Endothelial cell of umbilical vein (primary cell): Measurements from ENCODE around the gene CEACAM4. TPM values are rescaled to one million over a fixed set of nuclear protein-coding genes. Genes with fewer than 3 reads are reported as not detected.

ENCODE experiments used
- BruUV-seq: library from RNA; stranded (reverse); fragments of 400-500 nt; replicated peaks from 2 replicates; lab custom pipeline; 2021; lab: Mats Ljungman, UMichigan
- CTCF ChIA-PET: fragments of 300-600, 350-600 bp; sonication (Branson Sonifier 250); formaldehyde crosslinking; loops from one replicate; lab custom pipeline; 2021; ENCODE audit warnings: antibody characterized with exemption, inconsistent platforms; lab: Charles Lee
- POLR2A ChIA-PET: fragments of 300-600, 350-600 bp; sonication (Branson Sonifier 250); formaldehyde crosslinking; loops from one replicate; lab custom pipeline; 2021; ENCODE audit warnings: antibody characterized with exemption, inconsistent platforms; lab: Charles Lee
- DNase-seq: peaks from one replicate; pipeline ENCODE4 v3.0.0-alpha.2; 2011; ENCODE audit warnings: low read depth, low spot score
- FAIRE-seq: peaks from 2 replicates; lab custom pipeline; 2011; peaks lifted over from hg19 to GRCh38; lab: Jason Lieb, UNC
- H2AFZ ChIP-seq: 2 replicates; pipeline ENCODE4 v1.6.0; 2012; ENCODE audit warnings: low read depth, low read length, control low read depth, inconsistent platforms
- H3K27ac ChIP-seq: 2 replicates; pipeline ENCODE4 v1.5.1; 2011; ENCODE audit warnings: low read depth, mild to moderate bottlenecking, control low read depth, low read length, moderate library complexity; ENCODE audit not compliant: insufficient read depth
- H3K27me3 ChIP-seq, 2 experiments: 2 replicates each; pipeline versions ENCODE4 v1.6.0 to v1.6.1; 2011; ENCODE audit warnings: low read length in 2 of 2, mixed read lengths in 1 of 2; ENCODE audit not compliant: control insufficient read depth in 2 of 2, insufficient read depth in 2 of 2
- H3K36me3 ChIP-seq, 2 experiments: 2 replicates in 1 of 2; 3 replicates in 1 of 2; pipeline ENCODE4 v1.5.1; 2011; ENCODE audit warnings: low read length in 2 of 2, mild to moderate bottlenecking in 1 of 2, moderate library complexity in 1 of 2; ENCODE audit not compliant: control insufficient read depth in 2 of 2, insufficient read depth in 2 of 2; ENCODE audit errors: extremely low read depth in 1 of 2
- H3K4me1 ChIP-seq: 3 replicates; pipeline ENCODE4 v1.5.1; 2011; ENCODE audit warnings: mild to moderate bottlenecking, low read length; ENCODE audit not compliant: control insufficient read depth, insufficient read depth; ENCODE audit errors: extremely low read depth
- H3K4me2 ChIP-seq: 2 replicates; pipeline ENCODE4 v1.6.1; 2011; ENCODE audit warnings: low read length, control low read depth, mixed read lengths; ENCODE audit not compliant: insufficient read depth
- H3K4me3 ChIP-seq, 3 experiments: fragments of 200-600 bp in 1 of 3; sonication (generic), shearing (Covaris generic) in 1 of 3; replicated peaks in 1 of 3; 2 replicates each; pipeline ENCODE4 v1.5.1; 2011 to 2016; ENCODE audit warnings: control low read depth in 3 of 3, low read length in 3 of 3, mild to moderate bottlenecking in 2 of 3, inconsistent platforms in 1 of 3, low read depth in 1 of 3, moderate library complexity in 1 of 3; ENCODE audit not compliant: insufficient read depth in 1 of 3
- H3K79me2 ChIP-seq: 2 replicates; pipeline ENCODE4 v1.6.0; 2012; ENCODE audit warnings: low read length, inconsistent platforms; ENCODE audit not compliant: control insufficient read depth, insufficient read depth
- H3K9ac ChIP-seq: replicated peaks from 2 replicates; pipeline ENCODE3; 2011; ENCODE audit warnings: low read length, control low read depth; ENCODE audit not compliant: insufficient read depth; ENCODE audit errors: extremely low read depth
- H3K9me1 ChIP-seq: replicated peaks from 3 replicates; pipeline ENCODE4 v1.6.0; 2011; ENCODE audit warnings: mild to moderate bottlenecking, low read length; ENCODE audit not compliant: control insufficient read depth, insufficient read depth; ENCODE audit errors: extremely low read depth
- H3K9me3 ChIP-seq: replicated peaks from 2 replicates; pipeline ENCODE4 v1.5.1; 2012; ENCODE audit warnings: low read length, inconsistent platforms; ENCODE audit not compliant: control insufficient read depth, insufficient read depth
- H4K20me1 ChIP-seq: replicated peaks from 2 replicates; pipeline ENCODE3; 2011; ENCODE audit warnings: mild to moderate bottlenecking, low read length; ENCODE audit not compliant: control insufficient read depth, insufficient read depth; ENCODE audit errors: extremely low read depth
- EZH2 ChIP-seq: IDR thresholded peaks from 2 replicates; pipeline ENCODE4 v1.6.1; 2012; ENCODE audit warnings: borderline replicate concordance, low read depth, mild to moderate bottlenecking, moderate library complexity, low read length, inconsistent platforms; ENCODE audit not compliant: severe bottlenecking
- POLR2AphosphoS5 ChIP-seq: IDR thresholded peaks from 2 replicates; pipeline ENCODE4 v1.6.1; 2012; ENCODE audit warnings: low read depth, mild to moderate bottlenecking, control low read depth, low read length, moderate library complexity; ENCODE audit not compliant: insufficient read depth
- dilution Hi-C: fragments of 300-500 bp; cut with MboI; formaldehyde crosslinking; loops from one replicate; pipeline ENCODE4 v1.15.0; 2019; ENCODE audit warnings: low sequenced_read_pairs; ENCODE audit not compliant: extremely low pct_ligation_motif_present
- intact Hi-C: fragments of 100-400 bp; cut with micrococcal nuclease; formaldehyde crosslinking; loops from one replicate; pipeline ENCODE4 v1.10.0; 2022
- polyA plus RNA-seq, 4 experiments: library from polyadenylated mRNA; depleted of rRNA in 3 of 4; stranded (reverse) in 3 of 4; unstranded in 1 of 4; fragments of >200 nt; gene quantifications; 2 replicates each; pipeline versions ENCODE4 v1.2.1 to v1.2.3, GENCODE V29; 2011 to 2012; ENCODE audit warnings: missing spikeins in 1 of 4
- total RNA-seq: library from RNA; stranded (reverse); gene quantifications from 2 replicates; pipeline ENCODE4 v1.2.3, GENCODE V29; 2021

CEACAM4 gene
- total and polyA plus RNA-seq, 2 donors (not counting 3 experiments of a cell fraction or from before 2014, with no cell fraction given): not detected

GRCh38 chr19:41586064-41586463 is 40.8 kb downstream of the CEACAM4 start:
- dilution Hi-C loops: no loop called here
- intact Hi-C loops: no loop called here
- Histone ChIP-seq H2AFZ (no peak overlapping the region), H3K9ac (no peak overlapping the region), H3K4me1 (no peaks in the 10 kb centered on the region), H3K36me3 (no peaks in the 10 kb centered on the region), H4K20me1 (no peaks in the 10 kb centered on the region), H3K79me2 (no peaks in the 10 kb centered on the region), H3K27ac (no peak overlapping the region), H3K4me3 (no peak overlapping the region), H3K27me3 (no peaks in the 10 kb centered on the region), H3K9me1 (no peaks in the 10 kb centered on the region), H3K4me2 (no peak overlapping the region), H3K9me3 (no peaks in the 10 kb centered on the region)
- no peak for TF ChIP-seq EZH2
- ChIA-PET POLR2A (no interaction called here), CTCF (interaction anchor here (1.4 kb wide), 1 partner anchor 137 kb away, joined by 3 read pairs; no protein-coding TSS in a partner anchor)
- BruUV-seq: no TSS peak
- no peak for FAIRE-seq
- DNase-seq: no peak

GRCh38 chr19:41584931-41585330 is 41.9 kb downstream of the CEACAM4 start:
- Histone ChIP-seq H3K9ac (no peak overlapping the region), H3K79me2 (no peaks in the 10 kb centered on the region), H2AFZ (no peak overlapping the region), H3K4me2 (no peak overlapping the region), H4K20me1 (no peaks in the 10 kb centered on the region), H3K4me1 (no peaks in the 10 kb centered on the region), H3K27me3 (no peaks in the 10 kb centered on the region), H3K9me3 (no peaks in the 10 kb centered on the region), H3K9me1 (no peaks in the 10 kb centered on the region), H3K27ac (no peak overlapping the region), H3K36me3 (no peaks in the 10 kb centered on the region), H3K4me3 (no peak overlapping the region)
- CTCF ChIA-PET: interaction anchor here (1.3 to 1.4 kb wide), 3 partner anchors 12 to 136 kb away, joined by 3 to 5 read pairs (median 3); no protein-coding TSS in a partner anchor
- POLR2A ChIA-PET: no interaction called here
- DNase-seq (no peak), FAIRE-seq (no peak)
- dilution Hi-C loops (no loop called here), intact Hi-C loops (no loop called here)
- no TSS peak for BruUV-seq
- TF ChIP-seq EZH2 (no peak), POLR2AphosphoS5 (no peak)
